Esophagus (tissue), 2 donors: Measurements from ENCODE around the gene OCA2. TPM values are rescaled to one million over a fixed set of nuclear protein-coding genes. Genes with fewer than 3 reads are reported as not detected.

Experiments used
- H3K27ac ChIP-seq, 2 donors: one replicate each; pipeline ENCODE4 v1.5.1; 2013; ENCODE audit warnings: low read depth in 2 of 2, mild to moderate bottlenecking in 2 of 2, inconsistent platforms in 1 of 2, low read length in 1 of 2, moderate library complexity in 1 of 2
- H3K27me3 ChIP-seq, 2 donors: one replicate each; pipeline ENCODE4 v1.6.1; 2013; ENCODE audit warnings: low read length in 2 of 2, control low read depth in 1 of 2, mild to moderate bottlenecking in 1 of 2; ENCODE audit not compliant: insufficient read depth in 2 of 2, control insufficient read depth in 1 of 2
- H3K36me3 ChIP-seq, 2 donors: one replicate each; pipeline ENCODE4 v1.6.1; 2013; ENCODE audit warnings: low read length in 1 of 2; ENCODE audit not compliant: control insufficient read depth in 2 of 2, insufficient read depth in 2 of 2
- H3K4me1 ChIP-seq, 2 donors: one replicate each; pipeline ENCODE4 v1.6.1; 2013; ENCODE audit warnings: low read length in 1 of 2; ENCODE audit not compliant: control insufficient read depth in 2 of 2, insufficient read depth in 2 of 2
- H3K4me3 ChIP-seq, 2 donors: one replicate each; pipeline ENCODE4 v1.5.1; 2013; ENCODE audit warnings: low read length in 2 of 2, mild to moderate bottlenecking in 2 of 2, low read depth in 1 of 2, moderate library complexity in 1 of 2
- H3K9me3 ChIP-seq, 2 donors: one replicate each; pipeline ENCODE4 v1.6.1; 2013; ENCODE audit warnings: mild to moderate bottlenecking in 2 of 2, low read depth in 1 of 2, low read length in 1 of 2, moderate library complexity in 1 of 2; ENCODE audit not compliant: control insufficient read depth in 2 of 2, insufficient read depth in 1 of 2
- WGBS, 2 donors: extraction: QIAGEN DNeasy Blood & Tissue Kit; methylation state at CpG; one replicate each; pipeline ENCODE4 v1.1.7; 2013; 5-methylcytosine and 5-hydroxymethylcytosine counted together
- polyA plus RNA-seq, 2 donors: library from polyadenylated mRNA; stranded (reverse); fragments of 200-250 nt; gene quantifications; one replicate each; pipeline ENCODE4 v1.2.3, GENCODE V29; 2013
- donor health status: healthy with polysubstance abuse.
- donor health status: Bipolar disorder and iron deficiency.

Gene OCA2
- polyA plus RNA-seq, 2 donors = 1.1 to 1.2 TPM

DNA sequence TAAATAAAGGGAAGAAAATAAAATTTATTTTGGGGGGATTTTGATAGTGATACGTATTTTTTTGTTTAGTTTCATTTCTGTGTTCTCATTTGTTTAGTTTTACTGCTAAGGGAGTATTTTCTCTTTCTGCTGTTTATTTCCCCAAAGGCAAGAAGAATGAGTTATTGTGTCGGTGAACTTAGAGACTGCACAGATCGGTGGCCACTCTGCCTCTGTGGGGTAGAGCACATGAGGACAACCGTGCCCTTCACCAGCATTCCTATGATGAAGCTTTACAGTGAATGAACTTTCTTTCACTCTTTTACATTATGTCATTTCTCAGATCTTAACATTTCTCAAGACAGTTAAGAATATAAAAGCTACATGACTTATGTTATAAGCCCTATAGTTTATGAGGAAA, 214.4 kb downstream of the OCA2 start:
- Histone ChIP-seq H3K9me3 (peaks cover 0 to 6% of the 10 kb centered on the region in 2 donors), H3K36me3 (no peaks in the 10 kb centered on the region), H3K27me3 (no peaks in the 10 kb centered on the region), H3K4me3 (no peak overlapping the region), H3K4me1 (peaks cover 0 to 8% of the 10 kb centered on the region in 2 donors), H3K27ac (peak overlapping the region in 1 of 2 donors; percentile 47)
- WGBS, 2 donors = 42 to 49% methylated on average over 4 of the region's 4 CpGs

DNA sequence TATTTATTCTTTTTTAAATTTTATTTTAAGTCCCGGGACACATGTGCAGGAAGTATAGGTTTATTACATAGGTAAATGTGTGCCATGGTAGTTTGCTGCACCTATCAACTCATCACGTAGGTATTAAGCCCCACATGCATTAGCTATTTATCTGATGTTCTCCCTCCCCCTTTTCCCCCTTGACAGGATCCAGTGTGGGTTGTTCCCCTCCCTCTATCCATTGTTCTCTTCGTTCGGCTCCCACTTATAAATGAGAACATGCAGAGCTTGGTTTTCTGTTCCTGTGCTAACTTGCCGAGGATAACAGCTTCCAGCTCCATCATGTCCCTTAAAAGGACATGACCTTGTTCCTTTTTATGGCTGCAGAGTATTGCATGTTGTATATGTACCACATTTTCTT, 220.3 kb downstream of the OCA2 start:
- Histone ChIP-seq H3K9me3 (no peaks in the 10 kb centered on the region), H3K4me1 (no peaks in the 10 kb centered on the region), H3K27me3 (no peaks in the 10 kb centered on the region), H3K36me3 (no peaks in the 10 kb centered on the region), H3K27ac (no peak overlapping the region), H3K4me3 (no peak overlapping the region)
- 35 to 58% methylated on average over 5 of the region's 5 CpGs for WGBS, 2 donors

DNA sequence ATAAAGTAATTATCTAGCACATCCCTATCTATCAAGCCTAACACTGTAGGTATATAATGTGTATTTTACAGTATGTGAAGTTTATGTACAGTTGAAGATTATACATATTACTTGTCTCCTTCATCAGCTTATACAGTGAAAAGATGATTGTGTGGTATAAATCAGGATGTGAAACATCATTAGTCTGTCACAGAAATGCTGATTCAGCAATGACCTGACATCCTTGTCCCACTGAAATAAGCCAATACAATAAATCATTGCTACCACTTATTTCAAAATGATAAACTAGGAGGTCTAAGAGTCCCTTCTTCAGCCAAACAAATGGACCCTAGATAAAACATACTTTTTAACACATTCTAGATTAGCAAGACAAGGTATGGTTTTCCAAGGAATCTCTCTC, 225.3 kb downstream of the OCA2 start:
- Histone ChIP-seq H3K27me3 (no peaks in the 10 kb centered on the region), H3K36me3 (no peaks in the 10 kb centered on the region), H3K4me3 (no peak overlapping the region), H3K27ac (no peak overlapping the region), H3K9me3 (no peaks in the 10 kb centered on the region), H3K4me1 (peaks cover 5 to 14% of the 10 kb centered on the region in 2 donors)

DNA sequence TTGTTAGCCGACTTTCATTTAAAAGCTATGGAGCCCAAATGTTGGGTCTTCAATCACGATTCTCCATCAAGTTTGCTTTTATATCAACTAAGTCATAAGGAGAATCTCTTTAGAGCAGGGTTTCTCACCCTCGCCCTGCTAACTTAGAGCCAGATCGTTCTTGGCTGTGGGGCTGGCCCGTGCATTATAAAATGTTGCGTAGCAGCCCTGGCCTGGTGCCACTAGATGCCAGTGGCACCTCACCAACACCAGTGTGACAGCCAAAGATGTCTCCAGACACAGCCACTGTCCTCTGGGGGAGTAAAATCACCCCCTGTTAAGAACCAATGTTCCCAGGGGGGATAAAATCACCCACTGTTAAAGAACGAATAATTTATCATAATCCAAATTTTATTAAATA, 226.1 kb downstream of the OCA2 start:
- no peak overlapping the region for H3K4me3 ChIP-seq
- no peaks in the 10 kb centered on the region for H3K9me3 ChIP-seq
- H3K4me1 ChIP-seq = peaks cover 5 to 14% of the 10 kb centered on the region in 2 donors
- H3K27me3 ChIP-seq = no peaks in the 10 kb centered on the region
- no peaks in the 10 kb centered on the region for H3K36me3 ChIP-seq
- H3K27ac ChIP-seq = no peak overlapping the region
- WGBS, 2 donors = 88 to 89% methylated on average over 7 of the region's 7 CpGs

DNA sequence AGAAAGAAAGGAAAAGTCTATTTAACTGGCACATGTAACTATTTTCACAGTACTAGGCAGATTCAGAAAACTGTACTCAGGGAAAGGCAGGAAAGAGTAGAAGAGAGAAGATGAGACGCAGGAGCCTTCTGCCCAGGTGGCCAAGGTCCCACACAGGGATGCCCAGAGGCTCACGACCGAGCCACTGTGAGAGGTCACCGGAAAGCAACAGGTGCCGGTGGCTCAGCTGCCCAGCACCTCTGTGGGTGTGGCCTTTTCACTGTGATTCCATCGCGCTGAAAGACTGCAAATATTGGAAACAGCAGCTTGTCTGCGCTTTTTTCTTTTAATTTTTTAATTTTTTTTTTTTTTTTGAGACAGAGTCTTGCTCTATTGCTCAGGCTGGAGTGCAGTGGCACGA, 226.8 kb downstream of the OCA2 start:
- H3K36me3 ChIP-seq = no peaks in the 10 kb centered on the region
- H3K27me3 ChIP-seq = no peaks in the 10 kb centered on the region
- no peaks in the 10 kb centered on the region for H3K9me3 ChIP-seq
- peaks cover 5 to 14% of the 10 kb centered on the region in 2 donors for H3K4me1 ChIP-seq
- WGBS, 2 donors = 86 to 93% methylated on average over 8 to 9 of the region's 9 CpGs
- H3K4me3 ChIP-seq = no peak overlapping the region
- H3K27ac ChIP-seq = no peak overlapping the region

DNA sequence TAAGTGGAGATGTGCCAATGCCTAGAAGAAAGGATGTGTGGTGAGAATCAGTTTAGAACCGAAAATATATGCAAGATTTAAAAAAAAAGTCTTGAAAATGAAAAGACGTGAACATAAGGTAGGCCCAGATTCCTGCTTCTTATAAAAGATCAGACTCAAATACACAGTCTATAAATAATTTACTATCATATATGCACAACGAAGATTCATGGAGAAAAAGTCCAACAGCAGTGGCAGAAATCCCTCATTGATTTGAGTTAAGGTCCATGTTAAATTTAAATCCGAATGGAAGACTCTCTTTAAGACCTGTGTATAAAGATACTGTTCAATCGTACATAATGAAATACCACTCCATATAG, 227.2 kb downstream of the OCA2 start:
- Histone ChIP-seq H3K9me3 (no peaks in the 10 kb centered on the region), H3K27ac (no peak overlapping the region), H3K4me1 (peaks cover 5 to 14% of the 10 kb centered on the region in 2 donors), H3K4me3 (no peak overlapping the region), H3K36me3 (no peaks in the 10 kb centered on the region), H3K27me3 (no peaks in the 10 kb centered on the region)
- 74 to 80% methylated on average over 5 of the region's 5 CpGs for WGBS, 2 donors

DNA sequence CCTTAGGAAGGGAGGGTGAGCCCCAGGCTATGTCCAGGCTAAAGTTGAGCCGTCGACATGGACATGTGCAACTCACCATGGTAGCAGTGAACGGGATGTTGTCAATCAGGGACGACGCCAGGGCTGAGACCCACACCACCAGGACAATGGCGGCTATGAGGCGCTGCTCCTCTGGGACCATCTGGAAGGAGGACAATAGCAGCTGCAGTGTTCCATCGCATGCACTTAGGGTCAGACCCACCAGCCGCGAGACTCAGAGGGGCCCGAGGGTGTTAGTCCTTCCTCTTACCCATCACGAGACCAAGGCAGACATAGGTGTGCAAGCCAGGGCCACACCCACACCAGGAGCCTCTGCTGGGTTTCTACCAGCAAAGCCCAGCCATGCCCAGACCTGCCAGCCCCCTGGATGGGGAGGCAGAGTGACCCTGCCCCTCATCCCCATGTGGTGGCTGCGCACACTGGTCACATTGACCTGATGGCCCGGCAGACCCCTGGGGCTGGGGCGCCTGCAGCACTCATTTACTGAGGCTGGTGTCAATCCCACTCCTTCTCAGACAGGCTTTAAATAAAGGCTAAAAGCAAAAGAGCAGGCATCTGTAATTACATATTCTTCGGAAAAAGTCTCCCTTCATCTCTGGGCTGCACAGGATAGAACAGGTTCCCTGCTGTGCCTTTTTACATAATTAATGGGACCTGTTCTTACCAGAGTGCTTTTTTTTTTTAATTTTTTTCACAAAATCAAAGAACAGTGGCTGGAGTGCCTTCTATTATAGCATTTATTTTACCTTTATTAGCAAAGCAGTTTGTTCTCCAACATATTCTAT, 227.8 kb downstream of the OCA2 start:
- Histone ChIP-seq H3K4me3 (no peak overlapping the region), H3K27me3 (no peaks in the 10 kb centered on the region)
- 63 to 76% methylated on average over 16 of the region's 16 CpGs for whole genome bisulfite sequencing, 2 donors

DNA sequence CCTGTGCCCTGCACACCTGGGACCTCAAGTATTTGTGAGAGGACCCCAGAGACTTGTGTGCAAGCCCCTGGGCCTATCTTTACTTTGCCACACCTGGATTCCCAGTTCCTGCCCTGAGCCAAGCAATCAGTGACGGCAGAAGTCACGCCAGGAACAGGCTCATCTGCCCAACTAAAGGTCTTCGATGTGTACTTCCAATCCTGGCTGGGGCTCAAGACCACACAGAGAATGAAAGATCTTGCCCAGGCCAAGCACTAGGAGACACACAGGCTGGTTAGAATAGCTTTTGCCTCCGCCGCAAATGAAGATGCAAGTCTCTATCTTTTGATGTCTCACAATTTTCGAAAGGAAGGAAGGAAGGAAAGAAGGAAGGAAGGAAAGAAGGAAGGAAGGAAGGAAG, 228.8 kb downstream of the OCA2 start:
- Histone ChIP-seq H3K36me3 (no peaks in the 10 kb centered on the region), H3K27ac (peak overlapping the region in 1 of 2 donors; percentile 37), H3K4me1 (peaks cover 5 to 18% of the 10 kb centered on the region in 2 donors), H3K9me3 (no peaks in the 10 kb centered on the region), H3K27me3 (no peaks in the 10 kb centered on the region), H3K4me3 (no peak overlapping the region)
- WGBS, 2 donors = 54 to 60% methylated on average over 6 of the region's 6 CpGs

More for the DNA sequence above, 227.8 kb downstream of the OCA2 start:
- H3K4me1 ChIP-seq = peaks cover 5 to 14% of the 10 kb centered on the region in 2 donors
- H3K36me3 ChIP-seq = no peaks in the 10 kb centered on the region
- H3K27ac ChIP-seq = no peak overlapping the region
- no peaks in the 10 kb centered on the region for H3K9me3 ChIP-seq

DNA sequence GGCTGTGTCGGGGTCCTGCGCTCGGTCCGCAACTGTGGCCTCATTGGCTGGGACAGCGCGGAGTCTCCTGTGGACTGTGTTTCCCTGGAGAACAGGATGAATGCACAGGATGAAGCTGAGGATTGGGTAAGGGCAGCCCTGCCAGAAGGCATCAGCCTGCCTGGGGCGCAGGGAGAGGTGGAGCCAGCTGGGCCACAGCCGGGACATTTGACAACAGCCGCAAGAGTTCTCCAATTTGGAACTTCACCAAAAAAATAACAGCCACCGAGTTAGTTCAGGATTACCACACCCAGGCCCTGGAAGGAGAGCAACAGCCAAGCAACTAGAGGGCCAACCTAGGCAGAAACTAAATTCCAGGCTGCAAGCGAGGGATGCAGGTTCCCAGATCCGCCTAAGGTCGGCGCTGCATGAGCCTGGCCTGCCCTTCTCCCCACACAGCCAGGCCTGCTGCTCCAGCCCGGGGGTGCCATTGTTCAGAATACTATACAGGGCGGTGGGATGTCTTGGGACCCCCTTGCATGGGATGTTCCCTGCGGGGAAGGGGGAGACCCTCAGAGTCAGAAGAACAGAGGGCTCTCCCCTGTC, 229.3 kb downstream of the OCA2 start:
- Histone ChIP-seq H3K27ac (peak overlapping the region in 1 of 2 donors; percentile 37), H3K36me3 (no peaks in the 10 kb centered on the region), H3K27me3 (no peaks in the 10 kb centered on the region), H3K4me1 (peaks cover 5 to 20% of the 10 kb centered on the region in 2 donors), H3K4me3 (no peak overlapping the region), H3K9me3 (no peaks in the 10 kb centered on the region)
- 57 to 70% methylated on average over 17 of the region's 17 CpGs for WGBS, 2 donors
